ENCODE data around the gene NUPR1. TPM values are rescaled to one million over a fixed set of nuclear protein-coding genes. Genes with fewer than 3 reads are reported as not detected.
"Not testable (repeated sequence)": the region's sequence is repeated elsewhere in the genome, so short reads cannot be mapped to it uniquely, and the experiment has no call there.

Gene NUPR1
- total and polyA plus RNA-seq, 2 donors from 2014 or later = 64.7 to 125 TPM

DNA sequence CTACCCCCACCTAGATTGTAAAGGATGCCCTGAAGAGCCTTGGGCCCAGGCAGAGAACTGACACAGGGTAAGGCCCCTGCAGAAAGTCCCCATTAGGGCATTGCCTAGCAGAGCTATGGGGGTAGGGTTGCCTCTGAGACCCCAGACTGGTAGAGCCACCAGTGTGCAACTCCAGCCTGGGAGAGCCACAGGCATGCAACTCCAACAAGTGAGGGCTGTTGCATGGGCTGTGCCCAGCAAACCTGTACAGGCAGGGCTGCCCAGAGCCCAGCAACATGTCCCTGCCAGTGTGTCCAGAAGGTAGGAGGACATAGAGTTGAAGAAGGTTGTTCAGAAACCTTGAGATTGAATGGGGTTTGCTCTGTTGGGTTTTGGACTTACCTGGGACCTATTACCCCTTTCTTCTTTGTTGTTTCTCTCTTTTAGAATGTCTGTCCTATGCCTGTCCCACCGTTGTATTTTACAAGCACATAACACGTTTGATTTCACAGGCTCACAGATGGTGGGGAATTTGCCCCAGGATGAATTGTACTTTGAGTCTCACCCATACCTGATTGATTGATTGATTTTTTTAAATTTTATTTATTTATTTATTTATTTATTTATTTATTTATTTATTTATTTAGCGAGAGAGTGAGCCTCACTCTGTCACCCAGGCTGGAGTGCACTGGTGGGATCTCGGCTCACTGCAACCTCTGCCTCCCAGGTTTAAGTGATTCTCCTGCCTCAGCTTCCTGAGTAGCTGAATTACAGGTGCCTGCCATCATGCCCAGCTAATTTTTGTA, 31.4 kb upstream of the NUPR1 start:
- Histone ChIP-seq H3K4me1 (ENCODE audit: control insufficient read depth in 2 of 3, insufficient read depth in 2 of 3, low read depth in 1 of 3, low read length in 3 of 3) (peaks cover 0 to 11% (median 2%) of the 10 kb centered on the region in 3 donors), H3K27me3 (ENCODE audit: control insufficient read depth, insufficient read depth, low read length) (no peaks in the 10 kb centered on the region), H3K36me3 (ENCODE audit: control insufficient read depth in 2 of 3, insufficient read depth in 3 of 3, low read length in 3 of 3) (no peaks in the 10 kb centered on the region), H3K27ac (ENCODE audit: low read depth in 2 of 2, low read length in 2 of 2) (no peak overlapping the region), H3K9me3 (ENCODE audit: control insufficient read depth in 2 of 3, insufficient read depth in 1 of 3, low read length in 3 of 3) (no peaks in the 10 kb centered on the region), H3K4me3 (ENCODE audit: low read length in 3 of 3) (no peak overlapping the region), H3K9ac (ENCODE audit: low read length in 3 of 3) (no peak overlapping the region)
- DNase-seq = peak in 1 of 5 donors; percentile 32
- intact Hi-C loops (cut with DNase I) = no loop called here
- FAIRE-seq = no peak
- TF ChIP-seq, protein P1, sequence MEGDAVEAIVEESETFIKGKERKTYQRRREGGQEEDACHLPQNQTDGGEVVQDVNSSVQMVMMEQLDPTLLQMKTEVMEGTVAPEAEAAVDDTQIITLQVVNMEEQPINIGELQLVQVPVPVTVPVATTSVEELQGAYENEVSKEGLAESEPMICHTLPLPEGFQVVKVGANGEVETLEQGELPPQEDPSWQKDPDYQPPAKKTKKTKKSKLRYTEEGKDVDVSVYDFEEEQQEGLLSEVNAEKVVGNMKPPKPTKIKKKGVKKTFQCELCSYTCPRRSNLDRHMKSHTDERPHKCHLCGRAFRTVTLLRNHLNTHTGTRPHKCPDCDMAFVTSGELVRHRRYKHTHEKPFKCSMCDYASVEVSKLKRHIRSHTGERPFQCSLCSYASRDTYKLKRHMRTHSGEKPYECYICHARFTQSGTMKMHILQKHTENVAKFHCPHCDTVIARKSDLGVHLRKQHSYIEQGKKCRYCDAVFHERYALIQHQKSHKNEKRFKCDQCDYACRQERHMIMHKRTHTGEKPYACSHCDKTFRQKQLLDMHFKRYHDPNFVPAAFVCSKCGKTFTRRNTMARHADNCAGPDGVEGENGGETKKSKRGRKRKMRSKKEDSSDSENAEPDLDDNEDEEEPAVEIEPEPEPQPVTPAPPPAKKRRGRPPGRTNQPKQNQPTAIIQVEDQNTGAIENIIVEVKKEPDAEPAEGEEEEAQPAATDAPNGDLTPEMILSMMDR (IDR thresholded peaks at IDR 0.05; ENCODE audit: borderline replicate concordance, extremely low read depth, insufficient read depth) = no peak

DNA sequence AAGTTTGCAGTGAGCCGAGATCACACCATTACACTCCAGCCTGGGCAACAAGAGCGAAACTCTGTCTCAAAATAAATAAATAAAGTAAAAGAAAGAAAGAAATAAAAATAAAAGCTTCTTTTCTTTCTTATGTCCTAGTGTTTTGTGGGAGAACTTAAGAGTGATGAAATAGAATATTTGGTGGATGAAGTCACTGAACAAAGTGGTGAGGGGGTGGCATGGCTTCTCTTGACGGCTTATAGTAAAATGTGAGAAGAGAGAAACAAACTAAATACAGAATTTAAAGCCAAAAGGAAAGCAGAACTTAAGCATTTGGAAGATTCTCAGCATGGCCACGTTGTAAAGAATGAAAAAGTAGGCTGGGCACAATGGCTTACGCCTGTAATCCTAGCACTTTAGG, 30.2 kb upstream of the NUPR1 start:
- Histone ChIP-seq H3K9me3 (ENCODE audit: control insufficient read depth in 2 of 3, insufficient read depth in 1 of 3, low read length in 3 of 3) (no peaks in the 10 kb centered on the region), H3K9ac (ENCODE audit: low read length in 3 of 3) (no peak overlapping the region), H3K27me3 (ENCODE audit: control insufficient read depth, insufficient read depth, low read length) (no peaks in the 10 kb centered on the region), H3K4me1 (ENCODE audit: control insufficient read depth in 2 of 3, insufficient read depth in 2 of 3, low read depth in 1 of 3, low read length in 3 of 3) (peaks cover 0 to 8% (median 2%) of the 10 kb centered on the region in 3 donors), H3K36me3 (ENCODE audit: control insufficient read depth in 2 of 3, insufficient read depth in 3 of 3, low read length in 3 of 3) (no peaks in the 10 kb centered on the region), H3K27ac (ENCODE audit: low read depth in 2 of 2, low read length in 2 of 2) (no peak overlapping the region), H3K4me3 (ENCODE audit: low read length in 3 of 3) (no peak overlapping the region)
- TF ChIP-seq, protein P1 (IDR thresholded peaks at IDR 0.05; ENCODE audit: borderline replicate concordance, extremely low read depth, insufficient read depth) = no peak
- FAIRE-seq = no peak
- DNase-seq = no peak
- intact Hi-C loops (cut with DNase I) = no loop called here

DNA sequence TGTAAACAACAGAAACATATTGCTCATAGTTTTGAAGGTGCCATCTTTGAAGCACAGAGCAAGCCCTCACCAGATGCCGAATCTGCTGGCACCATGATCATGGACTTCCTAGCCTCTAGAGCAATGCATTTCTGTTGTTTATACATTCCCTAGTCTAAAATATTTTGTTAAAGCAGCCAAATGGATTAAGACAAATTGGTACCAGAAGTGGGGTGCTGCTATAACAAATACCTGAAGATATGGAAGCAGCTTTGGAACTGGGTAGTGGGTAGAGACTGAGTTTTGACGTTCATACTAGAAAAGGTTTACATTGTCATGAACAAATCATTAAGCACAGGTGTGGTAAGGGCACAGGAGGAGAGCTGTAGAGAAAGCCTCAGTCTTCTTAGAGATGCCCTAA, 28.5 kb upstream of the NUPR1 start:
- no peak for FAIRE-seq

DNA sequence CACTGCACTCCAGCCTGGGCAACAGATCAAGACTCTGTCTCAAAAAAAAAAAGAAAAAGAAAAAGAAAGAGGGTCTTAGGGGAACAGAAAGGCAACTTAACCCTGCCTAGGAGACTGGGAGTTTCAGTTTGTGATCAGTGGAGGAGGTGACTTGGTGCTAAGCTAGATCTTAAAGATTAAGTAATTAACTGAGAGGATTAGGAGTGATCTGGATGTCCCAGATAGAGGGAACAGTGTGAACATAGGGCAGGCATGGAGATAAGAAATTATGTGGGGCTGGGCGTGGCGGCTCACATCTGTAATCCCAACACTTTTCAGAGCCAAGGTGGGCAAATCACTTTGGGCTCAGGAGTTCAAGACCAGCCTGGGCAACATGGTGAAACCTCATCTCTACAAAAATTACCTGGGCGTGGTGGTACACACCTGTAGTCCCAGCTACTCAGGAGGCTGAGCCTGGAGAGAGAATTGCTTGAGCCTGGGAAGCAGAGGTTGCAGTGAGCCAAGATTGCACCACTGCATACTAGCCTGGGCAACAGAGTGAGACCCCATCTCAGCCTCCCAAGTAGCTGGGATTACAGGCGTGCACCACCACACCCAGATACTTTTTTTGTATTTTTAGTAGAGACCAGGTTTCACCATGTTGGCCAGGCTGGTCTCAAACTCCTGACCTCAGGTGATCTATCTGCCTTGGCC, 27.6 kb upstream of the NUPR1 start:
- H3K4me3 ChIP-seq (ENCODE audit: low read length in 3 of 3); FAIRE-seq; H3K4me1 ChIP-seq (ENCODE audit: control insufficient read depth in 2 of 3, insufficient read depth in 2 of 3, low read depth in 1 of 3, low read length in 3 of 3); H3K27ac ChIP-seq (ENCODE audit: low read depth in 2 of 2, low read length in 2 of 2); H3K9me3 ChIP-seq (ENCODE audit: control insufficient read depth in 2 of 3, insufficient read depth in 1 of 3, low read length in 3 of 3); intact Hi-C loops (cut with DNase I); H3K36me3 ChIP-seq (ENCODE audit: control insufficient read depth in 2 of 3, insufficient read depth in 3 of 3, low read length in 3 of 3); H3K27me3 ChIP-seq (ENCODE audit: control insufficient read depth, insufficient read depth, low read length); H3K9ac ChIP-seq (ENCODE audit: low read length in 3 of 3); DNase-seq: not testable (repeated sequence)

More for the DNA sequence above, 28.5 kb upstream of the NUPR1 start:
- intact Hi-C loops (cut with DNase I) = no loop called here
- Histone ChIP-seq H3K36me3 (ENCODE audit: control insufficient read depth in 2 of 3, insufficient read depth in 3 of 3, low read length in 3 of 3) (no peaks in the 10 kb centered on the region), H3K4me3 (ENCODE audit: low read length in 3 of 3) (no peak overlapping the region), H3K4me1 (ENCODE audit: control insufficient read depth in 2 of 3, insufficient read depth in 2 of 3, low read depth in 1 of 3, low read length in 3 of 3) (peaks cover 0 to 1% (median 0%) of the 10 kb centered on the region in 3 donors), H3K9ac (ENCODE audit: low read length in 3 of 3) (no peak overlapping the region), H3K27me3 (ENCODE audit: control insufficient read depth, insufficient read depth, low read length) (no peaks in the 10 kb centered on the region), H3K9me3 (ENCODE audit: control insufficient read depth in 2 of 3, insufficient read depth in 1 of 3, low read length in 3 of 3) (no peaks in the 10 kb centered on the region), H3K27ac (ENCODE audit: low read depth in 2 of 2, low read length in 2 of 2) (no peak overlapping the region)
- DNase-seq = no peak
- TF ChIP-seq, protein P1 (IDR thresholded peaks at IDR 0.05; ENCODE audit: borderline replicate concordance, extremely low read depth, insufficient read depth) = no peak
